Colonic mucosa (tissue), 4 donors: ENCODE measurements around the gene RNF183. TPM values are rescaled to one million over a fixed set of nuclear protein-coding genes. Genes with fewer than 3 reads are reported as not detected.

Source experiments
- DNase-seq: peaks from one replicate; pipeline ENCODE4 v3.0.0-alpha.2; 2020
- H3K27ac ChIP-seq: fragments of 200-600 bp; one replicate; pipeline ENCODE4 v1.8.0; 2021
- H3K27me3 ChIP-seq: fragments of 200-600 bp; one replicate; pipeline ENCODE4 v1.8.0; 2021
- H3K36me3 ChIP-seq: fragments of 200-600 bp; one replicate; pipeline ENCODE4 v1.8.0; 2021
- H3K4me1 ChIP-seq: fragments of 200-600 bp; one replicate; pipeline ENCODE4 v1.8.0; 2021; ENCODE audit warnings: mild to moderate bottlenecking
- H3K4me3 ChIP-seq: fragments of 200-600 bp; one replicate; pipeline ENCODE4 v1.8.0; 2021
- H3K9ac ChIP-seq, 2 donors: one replicate each; pipeline ENCODE4 v1.7.0; 2013; ENCODE audit warnings: control low read depth in 2 of 2, low read depth in 2 of 2, low read length in 2 of 2
- H3K9me3 ChIP-seq: fragments of 200-600 bp; one replicate; pipeline ENCODE4 v1.8.0; 2021
- intact Hi-C: fragments of 100-400 bp; cut with DNase I; formaldehyde crosslinking; loops from one replicate; pipeline ENCODE4 v1.14.1; 2022
- total RNA-seq, 2 donors: library from RNA; stranded (reverse); fragmentation: NEBNext Ultra II Directional in 1 of 2; extraction: Animal tissue kit (Norgen Biotek cat#: 25700) in 1 of 2; gene quantifications; one replicate each; pipeline ENCODE4 v1.2.1, GENCODE V29; 2021
- TF ChIP-seq, protein P1 (sequence below): fragments of 200-600 bp; IDR thresholded peaks from one replicate; pipeline ENCODE4 v1.8.0; 2022; ENCODE audit warnings: antibody characterized with exemption, mild to moderate bottlenecking
- donor health status: healthy.
- donor health status: DM: no; HTN: no; CAD: no.
- donor health status: DM: no; HTN: no; CAD: no.

The RNF183 gene
- total RNA-seq, 2 donors from 2014 or later, result 0.57 to 9.2 TPM

DNA sequence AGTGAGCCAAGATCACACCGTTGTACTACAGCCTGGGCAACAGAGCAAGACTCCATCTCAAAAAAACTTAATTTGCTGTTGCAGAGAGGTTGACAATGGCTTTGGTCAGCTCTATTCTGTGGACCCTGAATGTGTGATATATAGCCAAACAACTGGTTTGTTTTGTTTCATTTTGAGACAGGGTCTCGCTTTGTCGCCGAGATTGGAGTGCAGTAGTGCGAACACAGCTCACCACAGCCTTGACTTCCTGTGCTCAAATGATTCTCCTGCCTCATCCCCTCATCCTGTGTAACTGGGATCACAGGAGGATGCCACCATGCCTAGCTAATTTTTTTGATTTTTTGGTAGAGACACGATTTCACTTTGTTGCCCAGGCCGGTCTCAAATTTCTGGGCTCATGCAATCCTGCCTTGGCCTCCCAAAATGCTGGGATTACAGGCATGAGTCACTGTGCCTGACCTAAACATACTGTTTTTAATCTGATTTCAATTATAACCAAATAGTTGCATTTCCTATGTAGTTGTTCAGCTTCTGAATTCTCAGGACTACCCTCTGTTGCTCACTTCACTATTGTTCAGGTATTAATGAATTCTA, 9.8 kb downstream of the RNF183 start:
- Histone ChIP-seq H3K9me3 (no peaks in the 10 kb centered on the region), H3K36me3 (peaks cover 3% of the 10 kb centered on the region), H3K4me1 (no peaks in the 10 kb centered on the region), H3K9ac (no peak overlapping the region), H3K27me3 (no peaks in the 10 kb centered on the region), H3K4me3 (no peak overlapping the region), H3K27ac (no peak overlapping the region)
- TF ChIP-seq, protein P1, sequence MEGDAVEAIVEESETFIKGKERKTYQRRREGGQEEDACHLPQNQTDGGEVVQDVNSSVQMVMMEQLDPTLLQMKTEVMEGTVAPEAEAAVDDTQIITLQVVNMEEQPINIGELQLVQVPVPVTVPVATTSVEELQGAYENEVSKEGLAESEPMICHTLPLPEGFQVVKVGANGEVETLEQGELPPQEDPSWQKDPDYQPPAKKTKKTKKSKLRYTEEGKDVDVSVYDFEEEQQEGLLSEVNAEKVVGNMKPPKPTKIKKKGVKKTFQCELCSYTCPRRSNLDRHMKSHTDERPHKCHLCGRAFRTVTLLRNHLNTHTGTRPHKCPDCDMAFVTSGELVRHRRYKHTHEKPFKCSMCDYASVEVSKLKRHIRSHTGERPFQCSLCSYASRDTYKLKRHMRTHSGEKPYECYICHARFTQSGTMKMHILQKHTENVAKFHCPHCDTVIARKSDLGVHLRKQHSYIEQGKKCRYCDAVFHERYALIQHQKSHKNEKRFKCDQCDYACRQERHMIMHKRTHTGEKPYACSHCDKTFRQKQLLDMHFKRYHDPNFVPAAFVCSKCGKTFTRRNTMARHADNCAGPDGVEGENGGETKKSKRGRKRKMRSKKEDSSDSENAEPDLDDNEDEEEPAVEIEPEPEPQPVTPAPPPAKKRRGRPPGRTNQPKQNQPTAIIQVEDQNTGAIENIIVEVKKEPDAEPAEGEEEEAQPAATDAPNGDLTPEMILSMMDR, result no peak
- intact Hi-C loops, result no loop called here
- no peak for DNase-seq

DNA sequence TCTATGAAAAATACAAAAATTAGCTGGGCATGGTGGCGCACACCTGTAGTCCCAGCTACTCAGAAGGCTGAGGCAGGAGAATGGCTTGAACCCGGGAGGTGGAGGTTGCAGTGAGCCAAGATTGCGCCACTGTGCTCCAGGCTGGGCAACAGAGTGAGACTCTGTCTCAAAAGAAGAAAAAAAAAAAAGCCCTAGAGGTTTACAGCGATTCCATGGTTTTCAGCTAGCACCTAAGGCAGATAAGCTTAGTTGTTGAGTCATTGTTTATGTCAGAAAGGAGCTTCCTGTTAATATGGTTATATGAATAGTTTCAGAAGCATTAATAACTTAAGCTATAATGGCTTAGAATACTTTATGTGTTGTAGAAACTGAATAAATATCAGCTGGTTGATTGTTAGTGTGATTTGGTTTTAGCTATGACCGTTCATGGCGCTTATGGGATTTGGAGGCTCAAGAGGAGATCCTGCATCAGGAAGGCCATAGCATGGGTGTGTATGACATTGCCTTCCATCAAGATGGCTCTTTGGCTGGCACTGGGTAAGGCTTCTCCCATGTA, 13.0 kb downstream of the RNF183 start:
- Histone ChIP-seq H3K4me1 (no peaks in the 10 kb centered on the region), H3K4me3 (no peak overlapping the region), H3K9me3 (no peaks in the 10 kb centered on the region), H3K36me3 (peaks cover 18% of the 10 kb centered on the region), H3K27me3 (no peaks in the 10 kb centered on the region), H3K9ac (no peak overlapping the region), H3K27ac (no peak overlapping the region)
- no peak for DNase-seq
- intact Hi-C loops, result no loop called here
- TF ChIP-seq, protein P1, result no peak

GRCh38 chr9:113289091-113289490, 14.1 kb downstream of the RNF183 start:
- Histone ChIP-seq H3K27ac (peak overlapping the region; percentile 5), H3K9me3 (no peaks in the 10 kb centered on the region), H3K9ac (no peak overlapping the region), H3K27me3 (no peaks in the 10 kb centered on the region), H3K36me3 (peaks cover 24% of the 10 kb centered on the region), H3K4me1 (no peaks in the 10 kb centered on the region), H3K4me3 (no peak overlapping the region)
- TF ChIP-seq, protein P1, result no peak
- DNase-seq, result peak; percentile 46
- intact Hi-C loops, result no loop called here

- Histone ChIP-seq H3K27me3 (no peaks in the 10 kb centered on the region), H3K9ac (no peak overlapping the region), H3K4me1 (peaks cover 2% of the 10 kb centered on the region), H3K4me3 (no peak overlapping the region), H3K36me3 (peaks cover 23% of the 10 kb centered on the region), H3K9me3 (no peaks in the 10 kb centered on the region), H3K27ac (no peak overlapping the region)
- TF ChIP-seq, protein P1, result no peak
- intact Hi-C loops, result no loop called here
- DNase-seq, result no peak
Observed at GRCh38 chr9:113281356-113281755, 21.8 kb downstream of the RNF183 start.

GRCh38 chr9:113278840-113279239, 24.3 kb downstream of the RNF183 start:
- Histone ChIP-seq H3K27me3 (no peaks in the 10 kb centered on the region), H3K9ac (no peak overlapping the region), H3K27ac (no peak overlapping the region), H3K4me1 (peaks cover 8% of the 10 kb centered on the region), H3K36me3 (peaks cover 11% of the 10 kb centered on the region), H3K9me3 (no peaks in the 10 kb centered on the region), H3K4me3 (no peak overlapping the region)
- TF ChIP-seq, protein P1, result no peak
- no peak for DNase-seq
- intact Hi-C loops, result loop anchor here (10.0 kb wide), 1 partner anchor 376 kb away; no protein-coding TSS in a partner anchor
